Measurements from ENCODE around the gene GAB1.

DNA sequence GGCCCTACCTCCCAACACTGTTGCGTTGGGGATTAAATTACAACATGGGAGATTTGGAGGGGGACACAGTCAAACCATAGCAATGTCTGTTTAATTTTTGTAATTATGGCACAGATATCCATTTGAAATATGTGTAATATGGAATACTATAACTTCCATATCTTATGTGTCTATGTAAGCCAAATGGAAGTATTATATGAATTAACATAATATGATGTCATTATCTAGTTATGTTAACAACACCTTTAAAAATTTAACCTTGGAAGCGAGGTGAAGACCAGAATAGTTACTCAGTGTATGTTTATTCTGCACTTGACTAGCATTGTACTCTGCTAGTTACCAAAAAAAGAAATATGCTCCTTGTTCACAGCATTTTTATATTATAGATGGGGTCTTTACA lies 181.1 kb downstream of the GAB1 start:
- TF ChIP-seq CTCF (IDR thresholded peaks at IDR 0.05) = no peak
- TF ChIP-seq EP300 (IDR thresholded peaks at IDR 0.05) = no peak
- no peak for TF ChIP-seq POLR2A (IDR thresholded peaks at IDR 0.05)

Measured in ovary (tissue), 3 donors.